T-cell (primary cell): ENCODE measurements around the gene ZNF396. TPM values are rescaled to one million over a fixed set of nuclear protein-coding genes. Genes with fewer than 3 reads are reported as not detected.

Source experiments
- ATAC-seq, 4 experiments: fragments of 200-7000 bp in 3 of 4; fragments of 150-1000 bp in 1 of 4; cut with Tn5 transposase; replicated peaks in 1 of 4; 1 replicate in 3 of 4; 2 replicates in 1 of 4; pipeline ENCODE4 v1.10.0; 2021; ENCODE audit warnings: moderate library complexity in 3 of 4, mild to moderate bottlenecking in 2 of 4, moderate number of reproducible peaks in 1 of 4
- CTCF ChIA-PET, 2 donors: fragments of 300-600 bp; sonication (Branson Sonifier 250); formaldehyde crosslinking; loops; one replicate each; lab custom pipeline; 2022; ENCODE audit warnings: antibody characterized with exemption in 2 of 2; lab: Charles Lee
- POLR2A ChIA-PET, 2 donors: fragments of 300-600 bp; sonication (Branson Sonifier 250); formaldehyde crosslinking; loops; one replicate each; lab custom pipeline; 2022; ENCODE audit warnings: antibody characterized with exemption in 2 of 2; lab: Charles Lee
- DNase-seq, 35 experiments: peaks; one replicate each; pipeline versions ENCODE4 v3.0.0 to v3.0.0-alpha.2; 2013 to 2023
- H3K27ac ChIP-seq: one replicate; pipeline ENCODE4 v1.5.1; 2013; ENCODE audit warnings: low read length
- H3K27me3 ChIP-seq, 2 experiments: replicated peaks in 1 of 2; 1 replicate in 1 of 2; 2 replicates in 1 of 2; pipeline versions ENCODE4 v1.6.1 to v1.7.0; 2013; ENCODE audit warnings: low read length in 1 of 2, mixed read lengths in 1 of 2; ENCODE audit not compliant: control insufficient read depth in 2 of 2, insufficient read depth in 2 of 2; ENCODE audit errors: extremely low read depth in 1 of 2
- H3K36me3 ChIP-seq, 2 donors: 1 replicate in 1 of 2; 2 replicates in 1 of 2; pipeline versions ENCODE4 v1.6.1 to v1.7.0; 2013; ENCODE audit warnings: low read length in 1 of 2; ENCODE audit not compliant: control insufficient read depth in 2 of 2, insufficient read depth in 1 of 2; ENCODE audit errors: extremely low read depth in 1 of 2
- H3K4me1 ChIP-seq, 2 experiments: 1 replicate in 1 of 2; 2 replicates in 1 of 2; pipeline versions ENCODE4 v1.6.1 to v1.7.0; 2013; ENCODE audit warnings: low read length in 2 of 2, mixed read lengths in 1 of 2; ENCODE audit not compliant: insufficient read depth in 2 of 2, control insufficient read depth in 1 of 2; ENCODE audit errors: extremely low read depth in 1 of 2
- H3K4me3 ChIP-seq, 2 donors: 1 replicate in 1 of 2; 2 replicates in 1 of 2; pipeline versions ENCODE4 v1.5.1 to v1.7.0; 2013; ENCODE audit warnings: mild to moderate bottlenecking in 2 of 2, low read length in 1 of 2, moderate library complexity in 1 of 2; ENCODE audit not compliant: control insufficient read depth in 1 of 2; ENCODE audit errors: extremely low read depth in 1 of 2
- H3K9me3 ChIP-seq: 2 replicates; pipeline ENCODE4 v1.7.0; 2013
- H3K27ac Mint-ChIP-seq, 2 donors: one replicate each; pipeline ENCODE4 v1.8.0; 2020 to 2021; ENCODE audit warnings: mild to moderate bottlenecking in 2 of 2, mixed read lengths in 2 of 2
- H3K27me3 Mint-ChIP-seq, 2 donors: one replicate each; pipeline ENCODE4 v1.8.0; 2021 to 2022; ENCODE audit warnings: mixed read lengths in 2 of 2
- H3K36me3 Mint-ChIP-seq: one replicate; pipeline ENCODE4 v1.8.0; 2021; ENCODE audit warnings: mixed read lengths
- H3K4me1 Mint-ChIP-seq, 3 donors: one replicate each; pipeline ENCODE4 v1.8.0; 2020 to 2022; ENCODE audit warnings: mixed read lengths in 3 of 3, mild to moderate bottlenecking in 1 of 3
- H3K4me3 Mint-ChIP-seq, 3 donors: one replicate each; pipeline ENCODE4 v1.8.0; 2020 to 2022; ENCODE audit warnings: mild to moderate bottlenecking in 3 of 3, mixed read lengths in 3 of 3, moderate library complexity in 3 of 3
- H3K9me3 Mint-ChIP-seq, 3 donors: one replicate each; pipeline ENCODE4 v1.8.0; 2020 to 2022; ENCODE audit warnings: mixed read lengths in 3 of 3
- WGBS: methylation state at CpG from one replicate; pipeline ENCODE4 v1.1.5; 2013; ENCODE audit warnings: missing lambda C conversion rate; ENCODE audit not compliant: insufficient coverage; 5-methylcytosine and 5-hydroxymethylcytosine counted together
- total RNA-seq, 35 experiments: library from RNA in 6 of 35; stranded (reverse) in 6 of 35; fragments of 120-200 nt in 1 of 35; gene quantifications; one replicate each; pipeline versions ENCODE4 v1.2.1 to v1.2.4 and lab custom pipeline; 2013 to 2026

ZNF396 gene
- total RNA-seq, 5 donors from 2014 or later (not counting 1 experiment from before 2014, with no cell fraction given), result 0.73 to 2.4 (median 1.4) TPM; not detected in 1

DNA sequence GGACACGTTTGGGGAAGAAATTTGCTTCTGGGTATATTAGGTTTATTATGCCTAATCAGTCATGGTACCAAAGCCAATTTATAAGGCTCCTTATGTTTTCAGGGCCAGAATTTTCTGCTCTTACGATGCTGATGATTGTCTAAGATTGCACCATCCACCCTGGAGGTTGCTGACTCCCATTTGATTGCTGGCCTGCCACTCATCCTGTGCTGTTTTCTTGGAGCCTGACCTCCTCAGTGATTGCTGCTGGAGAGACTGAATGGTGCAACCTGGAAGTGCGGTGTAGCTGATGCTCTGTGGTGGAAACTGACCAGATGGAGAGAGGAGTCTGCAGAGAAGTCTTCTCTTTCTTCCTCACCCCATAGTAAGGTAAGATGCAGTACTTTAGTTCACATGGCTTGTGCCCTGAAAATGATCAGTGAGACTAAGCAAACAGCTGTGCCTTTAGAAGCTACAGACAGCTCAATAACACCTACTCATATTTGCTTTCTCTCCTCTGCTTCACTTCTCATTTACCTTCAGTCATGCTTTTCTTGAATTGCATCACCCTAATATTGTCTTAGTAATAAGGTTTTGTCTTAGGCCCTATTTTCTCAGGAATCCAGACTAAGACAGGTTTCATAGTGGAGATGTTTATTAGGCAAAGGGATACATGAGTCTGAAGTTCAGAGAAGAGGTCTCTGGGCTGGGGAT, 50.3 kb downstream of the ZNF396 start:
- POLR2A ChIA-PET, result no interaction called here
- H3K9me3 ChIP-seq, result no peaks in the 10 kb centered on the region
- Mint-ChIP-seq H3K4me1 (no peaks in the 10 kb centered on the region), H3K9me3 (peaks cover 0 to 7% (median 2%) of the 10 kb centered on the region in 3 donors), H3K27me3 (no peaks in the 10 kb centered on the region), H3K36me3 (peaks cover 4% of the 10 kb centered on the region), H3K4me3 (no peak overlapping the region), H3K27ac (no peak overlapping the region)
- H3K36me3 ChIP-seq, result peaks cover 3 to 4% of the 10 kb centered on the region in 2 donors
- H3K27ac ChIP-seq, result no peak overlapping the region
- no peak for DNase-seq
- H3K27me3 ChIP-seq, result no peaks in the 10 kb centered on the region
- CTCF ChIA-PET, result interaction anchor here in 1 of 2 donors (1.2 kb wide), 1 partner anchor 12 kb away, joined by 3 read pairs; no protein-coding TSS in a partner anchor
- no peaks in the 10 kb centered on the region for H3K4me1 ChIP-seq
- 0% methylated on average over 1 of the region's 3 CpGs for WGBS
- no peak overlapping the region for H3K4me3 ChIP-seq
- ATAC-seq, result no peak

DNA sequence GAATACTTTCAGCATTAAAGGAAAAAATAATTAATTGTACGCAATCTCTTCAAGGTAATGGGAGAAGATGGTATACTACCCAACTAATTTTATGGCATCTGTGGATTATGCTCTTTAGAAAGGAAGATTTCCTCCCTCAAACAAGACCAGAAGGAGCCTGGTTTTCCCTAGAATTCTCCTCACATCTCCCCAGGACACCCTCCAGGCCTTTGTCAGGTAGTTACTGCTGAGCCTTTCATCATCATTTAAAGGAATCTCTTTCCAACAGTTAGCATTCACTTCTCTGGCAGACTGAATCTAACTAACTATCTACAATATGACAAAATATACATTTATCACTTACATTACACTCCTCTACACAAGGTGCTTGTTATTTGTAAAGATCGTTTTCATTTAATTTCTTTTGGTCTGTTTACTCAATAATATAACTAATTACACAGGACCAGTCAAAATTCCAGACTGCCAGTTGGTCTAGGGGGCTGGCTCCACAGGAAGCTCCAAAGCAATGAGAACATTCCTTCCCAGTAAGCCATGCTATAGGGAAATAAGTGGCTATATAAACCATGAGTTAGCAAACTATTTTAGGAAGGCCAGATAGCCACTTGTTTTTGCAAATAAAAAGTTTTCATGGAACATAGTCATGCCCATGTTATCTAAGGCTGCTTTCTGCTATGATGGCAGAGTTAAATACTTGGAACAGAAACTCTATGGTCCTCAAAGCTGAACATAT, 52.0 kb downstream of the ZNF396 start:
- no peak overlapping the region for H3K4me3 Mint-ChIP-seq
- WGBS, result no CpG with 5 or more reads among the region's 2 CpGs
- Histone ChIP-seq H3K36me3 (no peaks in the 10 kb centered on the region), H3K4me1 (no peaks in the 10 kb centered on the region), H3K27ac (no peak overlapping the region), H3K4me3 (no peak overlapping the region), H3K27me3 (no peaks in the 10 kb centered on the region), H3K9me3 (no peaks in the 10 kb centered on the region)
- DNase-seq, result no peak
- ChIA-PET CTCF (interaction anchor here in 1 of 2 donors (0.7 kb wide), 1 partner anchor 9 kb away, joined by 4 read pairs; no protein-coding TSS in a partner anchor), POLR2A (interaction anchor here in 1 of 2 donors (0.7 kb wide), 1 partner anchor 27 kb away, joined by 5 read pairs; no protein-coding TSS in a partner anchor)
- H3K9me3 Mint-ChIP-seq, result peaks cover 0 to 7% (median 2%) of the 10 kb centered on the region in 3 donors
- ATAC-seq, result no peak
- no peaks in the 10 kb centered on the region for H3K4me1 Mint-ChIP-seq
- no peaks in the 10 kb centered on the region for H3K27me3 Mint-ChIP-seq
- H3K36me3 Mint-ChIP-seq, result peaks cover 4% of the 10 kb centered on the region
- H3K27ac Mint-ChIP-seq, result no peak overlapping the region

DNA sequence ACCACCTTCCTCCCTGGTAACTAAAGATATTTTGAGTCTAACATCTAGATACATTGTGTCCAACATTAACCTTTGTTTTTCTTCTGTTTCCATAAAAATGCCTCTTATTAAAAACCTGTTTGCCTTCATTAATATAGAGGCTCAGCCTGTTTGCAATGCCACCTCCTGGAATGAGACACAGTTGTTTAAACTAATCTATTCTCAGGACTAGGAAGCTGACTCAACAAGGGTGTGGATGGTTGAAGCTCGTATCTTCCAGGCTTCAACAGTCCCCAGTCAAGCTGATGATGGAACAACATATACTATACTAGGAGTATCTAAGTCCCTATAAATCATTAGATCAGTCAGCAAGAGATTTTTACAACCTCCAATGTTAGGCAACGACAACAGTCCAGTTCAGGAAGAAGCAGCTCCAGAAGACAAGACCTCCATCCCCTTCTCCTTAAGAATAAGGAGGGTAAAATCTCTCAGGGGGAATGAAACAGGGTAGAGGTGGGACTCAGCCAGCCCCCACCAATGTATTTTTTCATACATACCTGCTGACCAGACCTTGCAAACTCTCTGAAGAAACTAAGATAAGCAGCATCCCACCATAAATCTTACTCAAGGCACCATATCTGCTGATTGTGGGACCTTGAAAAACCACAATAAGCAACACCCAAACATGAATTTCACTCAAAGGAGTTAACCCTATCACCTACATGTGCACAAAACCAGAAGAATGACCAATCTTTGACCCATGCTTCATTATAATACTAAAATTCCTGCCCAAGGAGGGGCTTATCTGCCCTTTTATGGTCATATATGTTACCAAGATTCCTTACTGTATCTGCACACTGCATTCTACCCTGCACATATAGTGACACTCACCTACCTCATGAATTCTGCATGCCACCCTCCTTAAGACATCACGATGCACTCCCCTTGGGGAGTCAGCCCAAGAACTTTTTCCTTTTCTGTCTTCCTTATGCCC, 54.4 kb downstream of the ZNF396 start:
- Histone ChIP-seq H3K4me3 (no peak overlapping the region), H3K4me1 (no peaks in the 10 kb centered on the region), H3K27ac (no peak overlapping the region), H3K36me3 (no peaks in the 10 kb centered on the region), H3K9me3 (no peaks in the 10 kb centered on the region), H3K27me3 (no peaks in the 10 kb centered on the region)
- POLR2A ChIA-PET, result no interaction called here
- H3K4me3 Mint-ChIP-seq, result no peak overlapping the region
- H3K36me3 Mint-ChIP-seq, result no peaks in the 10 kb centered on the region
- H3K4me1 Mint-ChIP-seq, result no peaks in the 10 kb centered on the region
- H3K27me3 Mint-ChIP-seq, result no peaks in the 10 kb centered on the region
- DNase-seq, result no peak
- ATAC-seq, result no peak
- H3K9me3 Mint-ChIP-seq, result peaks cover 0 to under 1% (median 0%) of the 10 kb centered on the region in 3 donors
- CTCF ChIA-PET, result no interaction called here
- peak overlapping the region in 1 of 2 donors; percentile 25 for H3K27ac Mint-ChIP-seq
- 88% methylated on average over 1 of the region's 3 CpGs for WGBS

Other genes with a start within 250 kb of the ZNF396 start
- gene ZNF397, start 136.3 kb downstream of the ZNF396 start, total RNA-seq, result 10 to 100 TPM; 13.7 to 37.0 (median 33.1) TPM
- 10 to 100 TPM; 14.4 to 19.6 (median 16.2) TPM for gene ZSCAN30, start 87.1 kb downstream of the ZNF396 start, total RNA-seq
- 10 to 100 TPM; 63.1 to 75.7 (median 72.2) TPM for gene ZNF24, start 32.9 kb downstream of the ZNF396 start, total RNA-seq
- gene INO80C, start 120.6 kb upstream of the ZNF396 start, total RNA-seq, result 10 to 100 TPM; 19.3 to 29.5 (median 23.1) TPM
- 10 to 100 TPM; 28.2 to 34.2 (median 30.0) TPM for gene GALNT1, start 204.4 kb upstream of the ZNF396 start, total RNA-seq